ENCODE measurements around the gene GABBR2. TPM values are rescaled to one million over a fixed set of nuclear protein-coding genes. Genes with fewer than 3 reads are reported as not detected.
"Not testable (repeated sequence)": the region's sequence is repeated elsewhere in the genome, so short reads cannot be mapped to it uniquely, and the experiment has no call there.

The GABBR2 gene
- total RNA-seq, 1 experiment from 2014 or later: 0.74 TPM

DNA sequence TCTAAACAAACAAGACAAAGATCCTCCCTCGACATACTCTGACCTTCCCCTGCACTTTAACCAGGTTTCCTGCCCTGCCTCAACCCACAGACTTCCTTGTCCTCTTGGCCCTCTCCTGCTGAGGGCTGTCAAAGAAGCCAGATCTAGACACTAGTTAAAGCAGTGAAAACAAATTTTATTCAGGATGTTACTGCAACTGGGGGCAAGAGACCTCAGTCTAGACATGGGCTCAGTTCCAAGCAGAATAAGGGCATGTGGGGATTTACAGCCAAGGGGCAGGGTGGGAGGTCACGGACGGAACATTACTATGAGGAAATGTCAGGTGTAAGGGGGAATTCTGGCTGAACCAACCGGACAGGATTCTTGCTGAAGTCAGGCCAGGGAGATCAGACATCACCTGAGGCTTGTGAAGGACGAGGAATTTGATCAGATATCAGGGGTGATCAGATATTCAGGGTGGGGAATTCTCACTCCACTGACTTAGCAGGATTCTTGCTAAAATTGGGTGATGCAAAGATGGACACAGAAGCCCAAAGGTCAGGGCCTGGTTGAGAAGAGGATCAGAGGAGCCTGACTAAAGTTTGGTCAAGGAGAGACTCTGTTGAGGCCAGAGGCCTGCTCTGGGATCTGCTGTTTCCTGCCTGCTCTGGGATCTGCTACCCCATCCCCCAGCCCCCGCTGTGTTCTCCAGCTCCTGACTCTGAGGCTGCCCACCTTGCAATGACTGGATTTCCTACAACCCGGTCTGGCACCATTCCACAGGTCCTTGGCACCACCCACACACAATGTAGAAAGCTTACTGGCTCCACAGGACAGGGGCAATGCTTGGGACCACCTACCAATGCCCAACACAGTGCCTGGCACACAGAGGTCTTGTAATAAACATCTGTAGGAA lies 21.5 kb downstream of the GABBR2 start:
- DNase-seq (ENCODE audit: low spot score): no peak

DNA sequence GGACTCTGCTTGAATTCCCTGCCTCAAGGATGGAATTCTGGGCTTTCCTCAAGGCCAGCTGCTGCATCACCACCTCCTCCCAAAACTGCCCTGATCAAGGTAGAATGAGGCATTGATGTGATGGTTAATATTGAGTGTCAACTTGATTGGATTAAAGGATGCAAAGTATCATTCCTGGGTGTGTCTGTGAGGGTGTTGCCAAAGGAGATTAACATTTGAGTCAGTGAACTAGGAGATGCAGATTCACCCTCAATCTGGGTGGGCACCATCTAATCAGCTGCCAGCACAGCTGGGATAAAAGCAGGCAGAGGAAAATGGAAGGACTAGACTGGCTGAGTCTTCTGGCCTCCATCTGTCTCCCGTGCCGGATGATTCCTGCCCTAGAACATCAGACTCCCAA lies 23.9 kb downstream of the GABBR2 start:
- not testable (repeated sequence) for DNase-seq (ENCODE audit: low spot score)

DNA sequence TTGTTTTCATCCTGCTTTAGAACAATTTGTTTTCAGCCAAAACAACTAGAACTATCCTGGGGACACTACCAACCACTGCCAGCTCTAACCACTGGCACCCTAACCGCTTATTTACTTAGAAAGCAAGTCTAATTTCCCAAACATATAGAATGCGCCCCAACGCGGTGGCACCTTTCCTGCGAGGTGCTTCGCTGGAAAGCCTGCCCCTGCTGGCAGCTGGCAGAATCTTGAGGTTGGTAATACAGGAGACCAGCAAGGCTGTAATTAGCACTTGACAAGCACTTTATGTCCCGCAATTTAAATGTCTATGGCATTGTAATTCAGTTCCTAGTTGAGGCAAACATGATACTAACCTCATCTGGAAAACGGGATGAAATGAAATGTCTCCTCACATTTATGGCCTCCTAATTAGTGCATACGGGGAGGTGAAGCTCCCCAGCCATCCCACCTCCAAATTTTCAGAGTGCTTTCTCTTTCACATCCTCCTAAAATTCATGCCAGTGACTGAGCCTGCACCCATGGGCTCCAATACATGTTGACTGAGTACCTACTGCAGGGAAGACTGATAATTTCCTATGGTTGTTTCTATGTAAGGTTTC lies 30.4 kb downstream of the GABBR2 start:
- no peak for DNase-seq (ENCODE audit: low spot score)

DNA sequence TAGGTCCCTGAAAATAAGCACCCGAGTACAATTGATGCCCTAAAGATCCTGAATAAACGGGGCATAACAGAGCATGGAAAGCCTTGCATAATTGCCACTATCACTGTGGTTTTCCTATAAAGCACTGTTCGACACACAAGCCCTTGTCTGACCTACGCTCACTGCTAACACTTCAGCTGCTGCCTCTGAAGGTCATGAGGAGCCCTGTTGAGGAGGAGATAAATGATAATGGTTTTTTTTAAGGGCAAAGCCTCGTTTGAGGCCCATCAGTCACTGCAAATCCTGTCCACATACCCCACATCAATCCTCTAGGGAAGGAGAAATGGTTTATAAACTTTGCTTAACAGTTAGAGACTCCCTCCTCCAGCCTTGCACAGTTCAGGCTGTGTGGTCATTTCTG lies 35.1 kb downstream of the GABBR2 start:
- DNase-seq (ENCODE audit: low spot score): no peak

DNA sequence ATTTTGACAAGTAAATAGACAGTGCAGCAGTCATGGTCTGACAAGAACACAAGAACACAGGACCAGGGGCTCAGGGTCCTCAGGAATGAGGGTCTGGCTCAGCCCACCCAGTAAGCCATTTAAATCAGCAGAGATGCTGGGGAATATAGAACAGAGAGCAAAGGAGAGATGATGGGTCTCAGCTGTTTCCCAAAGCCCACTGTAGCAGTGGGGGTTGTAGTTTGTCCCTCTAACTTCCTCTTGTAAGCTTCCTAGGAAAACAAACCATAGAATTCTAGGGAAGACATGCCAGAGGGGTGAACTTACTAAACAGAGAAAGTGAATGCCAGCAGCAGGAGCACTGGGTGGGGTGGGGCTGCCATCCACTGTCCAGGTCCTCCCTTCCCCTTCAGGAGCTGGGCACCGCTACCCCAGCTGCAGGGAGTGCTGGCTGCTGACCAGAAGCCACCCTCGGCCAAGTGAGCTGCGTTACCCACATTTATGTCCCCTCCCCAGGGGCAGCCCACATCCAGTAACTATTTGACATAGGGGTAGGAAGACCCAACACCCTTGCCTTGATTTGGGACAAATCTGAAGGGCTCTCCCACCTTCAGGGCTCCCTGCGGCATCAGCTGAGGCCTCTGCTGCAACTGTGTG lies 41.6 kb downstream of the GABBR2 start:
- no peak for DNase-seq (ENCODE audit: low spot score)

DNA sequence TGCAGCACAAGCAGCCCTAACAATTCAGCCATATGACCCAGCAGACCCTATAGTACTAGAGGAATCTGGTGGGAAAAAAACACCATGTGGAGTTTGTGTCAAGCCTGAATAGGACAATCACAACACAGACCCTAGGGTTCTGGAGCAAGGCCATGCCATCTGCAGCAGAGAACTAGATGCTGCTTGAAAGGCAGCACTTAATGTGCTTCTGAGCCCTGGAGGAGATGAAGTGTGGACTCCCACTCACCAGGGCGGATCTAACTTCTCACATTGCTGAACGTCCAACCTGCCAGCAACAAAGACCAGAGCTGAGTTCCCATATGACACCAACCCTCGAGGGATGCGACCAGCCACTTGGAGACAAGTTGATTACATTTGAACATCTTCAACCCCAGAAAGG lies 43.2 kb downstream of the GABBR2 start:
- no peak for DNase-seq (ENCODE audit: low spot score)

DNA sequence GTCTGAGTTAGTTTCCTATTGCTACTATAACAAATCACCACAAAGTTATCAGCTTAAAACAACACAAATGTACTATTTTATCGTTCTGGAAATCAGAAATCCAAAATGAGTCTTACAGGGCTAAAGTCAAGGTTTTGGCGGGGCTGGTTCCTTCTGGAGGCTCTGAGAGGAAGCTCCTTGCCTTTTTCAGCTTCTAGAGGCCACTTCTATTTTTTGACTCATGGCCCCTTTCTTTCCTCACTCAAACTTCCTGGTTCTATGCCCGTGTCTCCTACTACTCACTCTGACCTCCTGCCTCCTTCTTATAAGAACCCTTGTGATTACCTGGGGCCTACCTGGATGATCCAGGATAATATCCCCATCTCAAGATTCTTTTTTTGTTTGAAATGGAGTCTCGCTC lies 48.2 kb downstream of the GABBR2 start:
- no peak for DNase-seq (ENCODE audit: low spot score)

DNA sequence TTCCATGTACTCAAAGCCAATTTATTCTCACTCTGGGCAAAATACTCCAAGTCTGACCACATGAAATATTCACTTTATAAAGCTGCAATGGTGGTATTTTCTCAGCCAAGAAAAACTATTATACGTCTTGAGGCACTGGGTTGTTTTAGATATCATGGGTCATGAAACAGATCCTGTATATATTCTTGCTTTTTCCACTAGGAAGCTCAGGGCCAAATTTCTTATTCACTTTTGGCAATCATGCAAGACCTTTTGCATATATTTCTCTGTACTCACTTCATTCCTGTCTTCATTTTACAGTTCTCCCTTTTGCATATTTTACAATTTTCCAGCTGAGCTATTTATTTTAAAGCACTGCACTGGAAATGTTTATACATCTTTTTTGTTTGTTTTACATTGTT lies 49.8 kb downstream of the GABBR2 start:
- no peak for DNase-seq (ENCODE audit: low spot score)

DNA sequence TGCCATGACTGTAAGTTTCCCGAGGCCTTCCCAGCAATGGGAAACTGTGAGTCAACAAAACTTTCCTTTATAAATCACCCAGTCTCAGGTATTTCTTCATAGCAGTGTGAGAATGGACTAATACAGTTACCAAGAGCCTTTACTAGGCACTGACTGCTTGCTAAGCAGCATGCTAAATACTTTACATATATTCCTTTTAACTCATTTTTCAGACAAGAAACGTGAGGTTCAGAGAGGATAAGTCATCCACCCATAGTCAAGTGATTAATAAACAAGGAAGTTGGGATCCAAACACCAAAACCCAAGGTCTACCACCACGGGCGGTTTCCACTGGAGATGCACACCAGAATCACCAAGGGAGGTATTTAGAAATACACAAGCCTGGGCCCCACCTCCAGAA lies 50.8 kb downstream of the GABBR2 start:
- DNase-seq (ENCODE audit: low spot score): no peak

DNA sequence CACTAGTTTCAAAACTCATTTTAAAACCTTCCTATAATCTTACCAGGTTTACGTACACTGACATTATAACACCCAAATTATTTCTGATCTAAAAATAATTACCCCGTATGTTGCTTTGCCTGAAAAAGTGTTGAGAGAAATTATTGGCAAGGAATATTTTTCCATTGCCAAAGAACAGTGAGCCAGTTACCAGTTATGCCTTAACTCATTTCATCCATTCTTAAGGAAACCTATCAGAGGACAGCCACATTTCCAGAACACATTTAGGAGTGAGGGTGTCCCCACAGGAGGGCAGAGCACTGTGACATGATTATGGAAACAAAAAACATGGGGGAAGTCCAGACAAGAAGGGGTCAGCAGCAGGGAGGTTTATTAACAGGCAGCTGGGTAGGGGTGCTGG lies 52.2 kb downstream of the GABBR2 start:
- no peak for DNase-seq (ENCODE audit: low spot score)

DNA sequence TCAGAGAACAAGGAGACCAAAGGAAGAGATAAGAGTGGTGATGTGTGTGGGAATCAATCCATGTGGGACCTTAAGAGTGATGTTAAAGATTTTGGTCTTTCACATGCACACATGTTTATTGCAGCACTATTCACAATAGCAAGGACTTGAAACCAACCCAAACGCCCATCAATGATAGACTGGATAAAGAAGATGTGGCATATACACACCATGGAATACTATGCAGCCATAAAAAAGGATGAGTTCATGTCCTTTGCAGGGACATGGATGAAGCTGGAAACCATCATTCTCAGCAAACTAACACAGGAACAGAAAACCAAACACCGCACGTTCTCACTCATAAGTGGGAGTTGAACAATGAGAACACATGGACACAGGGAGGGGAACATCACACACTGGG lies 53.3 kb downstream of the GABBR2 start:
- not testable (repeated sequence) for DNase-seq (ENCODE audit: low spot score)

DNA sequence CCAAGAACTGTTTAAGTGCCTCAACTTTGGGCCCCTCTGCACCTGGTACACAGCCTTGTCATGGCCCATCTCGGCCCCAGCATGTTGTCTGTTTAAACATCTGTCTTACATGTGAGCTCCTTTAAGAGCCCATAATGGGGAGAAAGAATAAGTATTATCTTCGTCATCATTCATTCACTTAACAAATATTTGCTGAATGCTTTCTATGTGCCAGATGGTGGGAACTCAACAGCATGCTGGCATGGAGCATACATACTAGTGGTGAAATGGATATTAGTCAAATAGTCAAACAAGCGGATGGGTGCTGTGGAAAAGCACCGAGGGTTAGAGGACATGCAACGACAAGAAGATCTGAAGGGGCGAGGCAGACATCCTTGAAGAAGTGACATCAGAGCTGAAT lies 54.5 kb downstream of the GABBR2 start:
- no peak for DNase-seq (ENCODE audit: low spot score)

DNA sequence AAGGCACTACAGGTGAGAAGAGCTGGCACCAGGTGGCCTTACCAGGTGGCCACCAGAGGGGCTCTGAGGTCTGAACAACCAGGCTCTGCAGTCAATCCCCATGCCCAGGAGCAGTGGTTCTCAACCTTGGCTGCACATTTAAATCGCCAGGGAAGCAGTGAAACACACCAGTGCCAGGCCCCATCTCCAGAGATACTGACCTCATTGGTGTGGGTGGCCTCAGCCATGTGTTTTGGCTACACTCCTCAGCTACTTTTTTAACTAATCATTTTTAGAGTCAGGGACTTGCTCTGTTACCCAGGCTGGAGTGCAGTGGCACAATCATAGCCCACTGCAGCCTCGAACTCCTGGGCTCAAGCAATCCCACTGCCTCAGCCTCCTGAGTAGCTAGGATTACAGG lies 56.0 kb downstream of the GABBR2 start:
- DNase-seq (ENCODE audit: low spot score): no peak

DNA sequence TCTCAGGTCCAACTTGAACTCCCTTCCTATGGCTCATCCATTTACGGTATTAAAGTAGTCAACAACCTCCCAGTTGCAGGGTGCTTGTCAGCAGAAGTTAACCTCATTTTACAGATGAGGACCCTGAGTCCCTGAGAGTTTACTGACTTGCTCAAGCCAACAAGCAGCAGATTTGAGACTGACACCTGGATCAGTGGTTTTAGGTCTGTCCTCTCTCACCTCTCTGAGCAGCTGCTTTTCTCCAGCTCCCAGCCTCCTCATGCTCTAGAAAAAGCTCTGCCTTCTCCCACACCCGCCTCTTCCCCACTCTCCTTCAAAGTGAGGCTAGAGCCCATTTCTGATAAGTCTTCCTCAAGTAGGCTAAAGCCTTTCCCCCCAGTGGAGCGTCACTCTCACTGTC lies 56.4 kb downstream of the GABBR2 start:
- DNase-seq (ENCODE audit: low spot score): no peak

DNA sequence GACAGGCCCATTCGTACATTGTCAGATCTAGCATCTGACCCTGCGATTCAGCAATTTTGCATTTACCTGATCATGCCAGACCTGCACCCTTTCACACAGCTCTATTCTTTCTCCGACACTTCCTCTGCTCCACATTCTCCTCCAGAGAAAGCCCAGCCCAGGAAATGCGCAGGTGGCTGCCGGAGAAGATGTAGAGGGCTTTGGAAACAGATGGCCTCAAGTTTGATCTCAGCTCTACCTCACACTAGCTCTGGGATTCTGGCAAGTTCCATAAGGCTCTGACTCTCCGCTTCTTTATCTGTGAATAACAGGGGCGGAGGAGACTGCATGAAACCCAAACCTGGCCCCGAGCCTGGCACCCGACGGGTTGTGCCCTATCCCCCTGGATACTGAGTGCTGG lies 61.5 kb downstream of the GABBR2 start:
- DNase-seq (ENCODE audit: low spot score): no peak

DNA sequence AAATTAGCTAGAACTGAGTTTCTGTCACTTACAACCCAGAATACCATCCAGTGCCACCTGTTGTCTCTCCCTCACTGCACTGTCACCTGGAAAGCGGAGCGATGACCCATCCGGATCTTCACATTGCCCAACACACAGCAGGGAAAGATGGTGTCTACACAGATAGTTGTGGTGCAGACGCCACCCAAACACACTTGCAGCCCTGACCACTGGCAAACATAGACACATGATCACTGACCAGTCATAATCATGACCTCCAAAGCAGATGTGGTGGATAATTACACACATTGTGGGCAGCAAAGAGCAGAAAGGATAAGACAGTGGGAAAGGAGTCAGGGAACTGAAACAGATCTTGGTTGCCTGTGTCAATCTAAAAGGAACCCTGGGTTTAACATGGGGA lies 64.7 kb downstream of the GABBR2 start:
- no peak for DNase-seq (ENCODE audit: low spot score)

DNA sequence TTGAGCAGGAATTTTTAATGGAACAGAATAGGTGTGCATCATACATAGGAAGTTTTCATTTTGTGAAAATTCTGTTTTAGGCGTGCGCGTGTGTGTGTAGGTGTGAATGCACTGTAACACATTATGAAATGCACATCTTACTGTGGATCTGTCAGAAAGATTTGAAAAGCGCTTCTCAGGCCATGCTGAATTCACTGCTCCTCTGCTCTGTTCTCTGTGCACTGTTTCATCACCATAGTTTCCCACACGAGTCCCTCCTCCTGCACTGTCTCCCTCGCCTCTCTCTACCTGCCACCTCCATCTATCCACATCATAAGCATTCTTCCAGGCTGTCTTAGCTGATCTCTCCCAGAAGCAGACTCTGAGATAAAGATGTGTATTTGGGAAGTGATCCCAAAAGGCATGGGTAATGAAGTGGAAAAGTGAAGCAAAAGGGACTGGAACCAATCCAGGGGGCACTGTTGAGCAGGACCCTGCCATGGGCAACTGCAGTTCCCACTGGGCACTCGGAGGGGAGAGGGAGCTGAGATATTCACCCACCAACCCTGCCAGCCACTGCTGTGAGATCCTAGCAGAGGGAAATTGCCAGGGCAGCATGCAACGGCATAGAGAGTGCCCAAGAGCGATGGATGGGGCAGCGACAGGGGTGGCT lies 65.9 kb downstream of the GABBR2 start:
- DNase-seq (ENCODE audit: low spot score): no peak

DNA sequence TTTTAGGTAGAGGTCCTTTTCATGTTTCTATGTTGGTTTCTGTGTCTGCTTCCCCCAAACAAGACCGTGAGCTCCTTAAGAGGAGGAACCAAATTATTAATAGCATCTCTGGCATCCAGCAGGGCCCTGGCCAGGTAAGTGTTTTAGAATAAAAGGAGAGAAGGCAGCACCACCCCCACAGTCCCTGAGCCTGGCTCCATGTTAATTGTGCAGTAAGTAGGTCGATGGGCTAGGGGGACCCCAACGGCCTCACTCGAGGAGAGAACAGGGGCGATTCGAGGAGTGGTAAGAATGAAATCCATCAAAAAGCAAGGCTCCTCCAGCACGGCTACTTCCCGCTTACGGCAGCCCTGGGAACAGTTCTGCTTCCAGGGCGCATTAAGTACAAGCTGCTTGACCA lies 67.0 kb downstream of the GABBR2 start:
- no peak for DNase-seq (ENCODE audit: low spot score)

DNA sequence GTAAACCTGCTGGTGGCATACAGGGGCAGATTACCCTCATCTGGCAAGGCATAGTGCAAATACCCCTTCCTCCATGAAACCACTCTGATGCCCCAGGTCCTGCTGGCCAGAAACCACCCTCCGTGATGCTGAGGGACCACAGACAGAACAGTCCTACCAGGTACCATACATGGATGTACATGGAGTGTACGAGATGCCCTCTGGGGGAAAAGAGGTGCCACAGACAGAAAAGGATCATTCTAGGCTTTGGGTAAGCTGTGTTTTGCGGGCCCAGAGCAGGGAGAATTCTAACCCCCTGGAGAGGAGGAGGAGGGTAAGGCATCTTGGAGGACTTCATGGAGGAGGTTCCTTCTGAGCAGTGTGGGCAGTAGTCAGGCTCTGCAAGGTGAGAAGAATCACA lies 68.3 kb downstream of the GABBR2 start:
- DNase-seq (ENCODE audit: low spot score): no peak

DNA sequence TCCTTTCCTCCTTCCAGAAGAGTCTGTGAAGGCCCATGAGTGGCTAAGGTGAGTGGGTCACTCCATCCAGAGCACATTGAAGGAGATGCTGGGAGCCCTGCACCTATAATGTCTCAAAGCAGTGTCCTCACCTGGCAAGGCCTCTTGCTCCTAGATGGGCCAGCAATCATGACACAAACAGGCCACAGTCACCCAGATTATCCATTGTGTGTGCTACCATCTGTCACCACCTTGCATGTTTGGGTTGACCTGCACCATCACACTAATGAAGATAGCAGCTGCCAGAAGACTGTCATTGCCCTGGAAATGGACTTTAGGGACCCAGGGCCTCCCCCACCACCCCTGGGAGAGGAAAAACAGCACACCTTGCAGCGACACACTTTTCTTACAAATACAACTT lies 69.6 kb downstream of the GABBR2 start:
- no peak for DNase-seq (ENCODE audit: low spot score)

DNA sequence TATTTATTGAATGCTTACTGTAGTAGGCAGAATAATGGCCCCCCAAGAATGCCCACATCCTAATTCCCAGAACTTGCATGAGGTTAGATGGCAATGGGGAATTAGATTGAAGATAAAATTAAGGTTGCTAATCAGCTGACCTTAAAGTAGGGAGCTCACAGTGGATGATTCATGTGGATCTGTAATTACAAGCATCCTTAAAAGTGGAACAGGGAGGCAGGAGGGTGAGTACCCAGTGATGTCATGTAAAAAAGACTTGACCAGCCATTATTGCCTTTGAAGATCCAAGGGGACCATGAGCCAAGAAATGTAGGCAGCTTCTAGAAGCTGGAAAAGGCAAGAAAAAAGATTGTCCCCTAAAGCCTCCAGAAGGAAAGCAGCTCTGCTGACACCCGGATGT lies 71.4 kb downstream of the GABBR2 start:
- DNase-seq (ENCODE audit: low spot score): no peak

DNA sequence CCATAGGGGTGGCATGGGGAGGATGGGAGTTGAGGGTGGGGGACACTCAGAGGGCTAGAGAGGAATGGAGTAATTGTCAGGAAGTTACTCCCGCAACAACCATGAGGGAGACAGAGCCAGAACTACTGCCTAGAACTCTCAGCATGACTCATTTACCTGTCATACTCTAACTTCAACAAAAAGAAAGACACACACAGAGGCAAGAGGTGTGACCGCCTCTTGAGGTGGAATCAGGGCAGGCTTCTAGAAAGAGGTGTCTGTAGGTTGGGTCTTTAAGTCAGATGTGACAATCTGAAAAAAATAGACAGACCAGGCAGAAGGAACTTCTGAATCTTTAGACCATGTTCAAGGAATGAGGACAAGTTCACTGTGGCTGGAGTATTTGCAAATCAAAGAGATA lies 73.4 kb downstream of the GABBR2 start:
- DNase-seq (ENCODE audit: low spot score): peak; percentile 59

Data from A172 (cell line).